Immature natural killer cell (primary cell): ENCODE data around the gene ANKRD33. TPM values are rescaled to one million over a fixed set of nuclear protein-coding genes. Genes with fewer than 3 reads are reported as not detected.
A peak's percentile ranks its signal among the peaks of the same experiment; 100 is the strongest.

Experiments
- DNase-seq, 3 donors: peaks; one replicate each; pipeline ENCODE4 v3.0.0; 2022; ENCODE audit warnings: mixed read lengths in 1 of 3
- H3K27ac Mint-ChIP-seq, 6 donors: one replicate each; pipeline ENCODE4 v1.8.0; 2020; ENCODE audit warnings: mixed read lengths in 6 of 6, mild to moderate bottlenecking in 5 of 6, inconsistent platforms in 4 of 6, moderate library complexity in 3 of 6
- H3K27me3 Mint-ChIP-seq, 3 donors: one replicate each; pipeline ENCODE4 v1.8.0; 2020 to 2021; ENCODE audit warnings: low read depth in 3 of 3, mild to moderate bottlenecking in 3 of 3, mixed read lengths in 3 of 3, moderate library complexity in 3 of 3, inconsistent platforms in 1 of 3
- H3K36me3 Mint-ChIP-seq, 3 donors: one replicate each; pipeline ENCODE4 v1.8.0; 2020; ENCODE audit warnings: mixed read lengths in 3 of 3, inconsistent platforms in 2 of 3, mild to moderate bottlenecking in 2 of 3
- H3K4me1 Mint-ChIP-seq, 2 donors: one replicate each; pipeline ENCODE4 v1.8.0; 2020; ENCODE audit warnings: inconsistent platforms in 2 of 2, mild to moderate bottlenecking in 2 of 2, mixed read lengths in 2 of 2, moderate library complexity in 1 of 2
- H3K4me3 Mint-ChIP-seq, 5 donors: one replicate each; pipeline ENCODE4 v1.8.0; 2020; ENCODE audit warnings: mild to moderate bottlenecking in 5 of 5, mixed read lengths in 5 of 5, inconsistent platforms in 3 of 5, moderate library complexity in 3 of 5
- H3K9me3 Mint-ChIP-seq, 6 donors: one replicate each; pipeline ENCODE4 v1.8.0; 2020; ENCODE audit warnings: mild to moderate bottlenecking in 6 of 6, mixed read lengths in 6 of 6, inconsistent platforms in 4 of 6, moderate library complexity in 3 of 6
- polyA plus RNA-seq, 3 donors: library from polyadenylated mRNA; unstranded; fragments of 300-500 nt; fragmentation: Illumina TruSeq; gene quantifications; one replicate each; pipeline ENCODE4 v1.2.3, GENCODE V29; 2021

The ANKRD33 gene
- polyA plus RNA-seq, 3 donors from 2014 or later = not detected

DNA sequence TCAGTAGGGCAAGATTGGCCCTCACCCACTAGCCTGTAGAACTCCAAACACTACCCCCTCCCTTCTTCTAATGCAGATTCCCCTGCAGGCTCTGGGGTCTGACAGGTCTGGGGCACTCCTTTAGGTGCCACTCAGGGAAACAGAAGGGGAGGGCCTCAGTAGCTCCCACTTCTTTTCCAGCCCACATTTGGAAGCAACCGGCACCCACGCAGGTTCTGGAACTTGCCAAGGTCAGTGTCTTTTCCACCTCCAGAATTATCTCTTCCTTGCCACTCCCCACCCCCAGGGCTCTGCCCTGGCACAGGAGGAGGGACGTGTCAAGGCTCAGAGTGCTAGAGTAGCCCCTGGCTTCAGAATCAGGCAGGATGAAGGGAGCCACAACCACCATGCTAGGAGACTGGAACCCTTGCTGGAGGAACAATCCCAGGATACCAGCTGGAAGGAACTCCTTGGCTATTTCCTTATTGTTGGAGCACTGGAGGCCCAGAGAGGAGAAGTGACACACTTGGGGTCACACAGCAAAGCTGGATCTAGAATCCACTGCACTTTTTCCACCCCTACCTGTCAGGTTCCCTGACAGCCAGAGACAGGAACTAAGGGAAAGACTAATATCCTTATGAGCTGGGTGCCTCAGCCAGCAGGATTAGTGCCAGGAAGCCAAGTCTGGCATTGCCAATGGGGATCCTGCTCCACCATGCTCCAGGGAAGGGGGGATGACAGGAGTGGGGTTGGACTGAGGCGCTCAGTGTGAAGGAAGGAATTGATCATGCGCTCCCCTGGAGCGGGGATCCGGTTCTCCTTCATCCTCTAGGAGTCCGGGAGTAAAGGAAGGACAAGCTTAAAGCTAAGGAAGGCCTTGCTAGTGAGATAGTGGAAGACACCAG, 37.6 kb upstream of the ANKRD33 start:
- H3K36me3 Mint-ChIP-seq = no peaks in the 10 kb centered on the region
- no peak overlapping the region for H3K27ac Mint-ChIP-seq
- peaks cover 7 to 21% (median 8%) of the 10 kb centered on the region in 3 donors for H3K27me3 Mint-ChIP-seq
- no peaks in the 10 kb centered on the region for H3K9me3 Mint-ChIP-seq
- H3K4me3 Mint-ChIP-seq = no peak overlapping the region
- peaks cover 8 to 12% of the 10 kb centered on the region in 2 donors for H3K4me1 Mint-ChIP-seq
- DNase-seq = no peak

DNA sequence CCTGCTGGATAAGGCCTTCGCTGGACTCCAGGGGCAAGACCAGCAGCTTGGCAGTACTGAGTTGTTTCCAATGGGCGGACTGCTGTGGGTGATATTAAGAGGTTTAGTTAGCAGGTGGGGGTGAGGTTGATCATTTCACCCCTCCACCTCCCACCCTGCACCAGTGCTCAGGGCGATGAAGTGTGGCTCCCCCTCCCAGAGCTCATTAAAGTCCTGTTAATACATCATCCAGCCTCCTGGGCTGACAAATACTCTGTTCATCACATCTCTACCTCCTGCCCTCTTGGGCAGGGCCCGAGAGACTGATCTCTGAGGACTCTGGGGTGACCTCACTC, 37.0 kb upstream of the ANKRD33 start:
- DNase-seq = no peak
- H3K4me3 Mint-ChIP-seq = no peak overlapping the region
- no peaks in the 10 kb centered on the region for H3K36me3 Mint-ChIP-seq
- H3K9me3 Mint-ChIP-seq = no peaks in the 10 kb centered on the region
- H3K27ac Mint-ChIP-seq = no peak overlapping the region
- H3K27me3 Mint-ChIP-seq = peaks cover 6 to 18% (median 8%) of the 10 kb centered on the region in 3 donors
- H3K4me1 Mint-ChIP-seq = peaks cover 7 to 11% of the 10 kb centered on the region in 2 donors

- H3K36me3 Mint-ChIP-seq = no peaks in the 10 kb centered on the region
- H3K4me3 Mint-ChIP-seq = no peak overlapping the region
- H3K9me3 Mint-ChIP-seq = peaks cover 0 to 1% (median 0%) of the 10 kb centered on the region in 6 donors
- H3K4me1 Mint-ChIP-seq = peaks cover 4% of the 10 kb centered on the region in 2 donors
- DNase-seq = no peak
- no peak overlapping the region for H3K27ac Mint-ChIP-seq
- H3K27me3 Mint-ChIP-seq = peaks cover 2 to 18% (median 5%) of the 10 kb centered on the region in 3 donors
Observed at GRCh38 chr12:51851413-51852124, 36.3 kb upstream of the ANKRD33 start.

DNA sequence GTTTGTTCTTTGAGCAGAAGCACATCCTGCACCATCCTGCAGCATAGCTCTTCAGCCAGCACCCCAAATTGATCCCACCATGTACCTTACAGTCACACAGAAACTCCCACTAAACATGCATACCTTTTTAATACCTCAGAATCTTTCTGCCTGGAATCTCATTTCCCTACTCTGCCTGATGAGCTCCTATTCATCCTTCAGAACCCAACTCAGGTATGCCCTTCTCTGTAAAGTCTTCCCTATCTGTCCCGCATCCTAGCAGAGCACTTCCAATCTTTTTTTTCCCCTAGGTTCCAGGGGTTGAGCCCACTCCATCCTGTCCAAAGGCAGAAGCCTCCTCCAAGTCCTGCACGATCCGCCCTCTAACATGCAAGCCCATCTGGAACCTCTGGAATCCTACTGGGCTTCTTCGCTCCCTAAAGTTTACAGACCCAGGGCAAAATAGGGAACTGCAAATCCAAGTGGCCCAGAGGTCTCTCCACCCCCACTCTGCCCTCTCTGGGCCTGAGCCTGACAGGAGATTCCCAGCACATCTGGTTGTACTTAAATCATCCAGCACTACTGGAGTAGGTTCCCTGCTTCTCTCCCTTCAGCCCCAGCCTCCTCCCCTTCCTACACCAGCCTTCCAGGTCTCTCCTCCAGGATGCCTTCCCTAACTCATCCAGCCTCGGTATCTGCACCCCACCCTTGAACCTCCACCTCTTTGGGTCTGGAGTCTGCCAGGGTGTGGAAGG, 35.3 kb upstream of the ANKRD33 start:
- H3K36me3 Mint-ChIP-seq = no peaks in the 10 kb centered on the region
- no peak overlapping the region for H3K27ac Mint-ChIP-seq
- no peak for DNase-seq
- peaks cover 0 to 15% (median 5%) of the 10 kb centered on the region in 3 donors for H3K27me3 Mint-ChIP-seq
- H3K4me3 Mint-ChIP-seq = no peak overlapping the region
- H3K4me1 Mint-ChIP-seq = peaks cover 0 to 2% of the 10 kb centered on the region in 2 donors
- peaks cover 0 to 1% (median 0%) of the 10 kb centered on the region in 6 donors for H3K9me3 Mint-ChIP-seq

DNA sequence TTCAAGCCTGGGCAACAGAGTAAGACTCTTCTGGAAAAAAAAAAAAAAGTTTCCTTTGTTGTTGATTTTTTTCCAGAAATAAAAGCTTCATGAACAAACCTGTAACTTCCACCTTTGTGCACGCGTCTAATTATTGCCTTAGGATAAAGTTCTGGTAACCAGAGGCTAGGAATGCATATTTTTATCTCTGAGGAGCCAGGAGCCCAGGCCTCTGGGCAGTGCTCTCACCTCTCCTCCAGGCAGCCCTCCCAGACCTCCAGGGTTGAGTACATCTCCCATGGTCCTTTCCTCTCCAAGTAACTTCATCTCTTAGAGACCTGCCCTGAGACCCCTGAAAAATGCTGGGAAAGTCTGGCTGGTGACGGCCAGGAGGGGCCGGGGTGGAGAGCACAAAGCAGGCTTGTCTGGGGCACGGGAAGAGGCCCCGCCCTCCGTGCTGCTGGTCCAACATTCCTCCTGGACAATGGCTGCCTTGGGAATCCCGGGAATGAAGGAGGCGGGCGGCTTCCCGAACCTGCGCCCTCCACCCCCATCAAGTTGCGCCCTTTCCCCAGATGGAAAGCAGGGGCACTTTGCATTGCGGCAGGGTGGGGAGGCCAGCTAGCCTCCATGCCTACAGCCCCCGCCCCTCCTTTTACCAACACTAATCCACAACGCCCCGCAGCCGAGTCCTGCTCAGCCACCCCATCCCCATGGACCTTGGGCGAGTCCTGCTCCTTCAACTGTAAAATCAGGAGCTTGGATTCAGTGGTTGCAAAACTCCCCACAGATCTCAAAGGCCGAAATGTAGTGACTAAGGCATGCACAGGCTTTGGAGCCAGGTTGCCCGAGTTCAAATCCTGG, 32.1 kb upstream of the ANKRD33 start:
- no peak overlapping the region for H3K27ac Mint-ChIP-seq
- no peak overlapping the region for H3K4me3 Mint-ChIP-seq
- peaks cover 4 to 17% (median 6%) of the 10 kb centered on the region in 3 donors for H3K27me3 Mint-ChIP-seq
- no peaks in the 10 kb centered on the region for H3K36me3 Mint-ChIP-seq
- no peaks in the 10 kb centered on the region for H3K4me1 Mint-ChIP-seq
- H3K9me3 Mint-ChIP-seq = peaks cover 0 to 1% (median 0%) of the 10 kb centered on the region in 6 donors
- no peak for DNase-seq

- no peak overlapping the region for H3K27ac Mint-ChIP-seq
- H3K9me3 Mint-ChIP-seq = peaks cover 0 to 4% (median 0%) of the 10 kb centered on the region in 6 donors
- H3K4me1 Mint-ChIP-seq = peaks cover 0 to 6% of the 10 kb centered on the region in 2 donors
- no peaks in the 10 kb centered on the region for H3K36me3 Mint-ChIP-seq
- DNase-seq = no peak
- H3K27me3 Mint-ChIP-seq = peaks cover 10 to 23% (median 18%) of the 10 kb centered on the region in 3 donors
- no peak overlapping the region for H3K4me3 Mint-ChIP-seq
Observed at GRCh38 chr12:51860986-51861385, 26.9 kb upstream of the ANKRD33 start.

- peak overlapping the region in 1 of 5 donors; percentile 42 for H3K4me3 Mint-ChIP-seq
- no peak overlapping the region for H3K27ac Mint-ChIP-seq
- peaks cover 0 to 6% of the 10 kb centered on the region in 2 donors for H3K4me1 Mint-ChIP-seq
- no peaks in the 10 kb centered on the region for H3K36me3 Mint-ChIP-seq
- peaks cover 10 to 23% (median 19%) of the 10 kb centered on the region in 3 donors for H3K27me3 Mint-ChIP-seq
- H3K9me3 Mint-ChIP-seq = peaks cover 0 to 3% (median 0%) of the 10 kb centered on the region in 6 donors
- no peak for DNase-seq
Observed at GRCh38 chr12:51862947-51863346, 25.0 kb upstream of the ANKRD33 start.

GRCh38 chr12:51863363-51863932, 24.5 kb upstream of the ANKRD33 start:
- Mint-ChIP-seq H3K9me3 (peaks cover 0 to 7% (median 0%) of the 10 kb centered on the region in 6 donors), H3K27ac (no peak overlapping the region), H3K27me3 (peaks cover 10 to 24% (median 23%) of the 10 kb centered on the region in 3 donors), H3K4me1 (peaks cover 0 to 9% of the 10 kb centered on the region in 2 donors), H3K36me3 (no peaks in the 10 kb centered on the region), H3K4me3 (peak overlapping the region in 1 of 5 donors; percentile 42)
- DNase-seq = no peak

GRCh38 chr12:51863933-51864832, 23.7 kb upstream of the ANKRD33 start:
- DNase-seq = no peak
- peak overlapping the region in 2 of 5 donors; percentile 17 to 49 for H3K4me3 Mint-ChIP-seq
- H3K9me3 Mint-ChIP-seq = peaks cover 0 to 7% (median 0%) of the 10 kb centered on the region in 6 donors
- H3K4me1 Mint-ChIP-seq = peaks cover 0 to 10% of the 10 kb centered on the region in 2 donors
- peaks cover 10 to 26% (median 26%) of the 10 kb centered on the region in 3 donors for H3K27me3 Mint-ChIP-seq
- no peak overlapping the region for H3K27ac Mint-ChIP-seq
- H3K36me3 Mint-ChIP-seq = no peaks in the 10 kb centered on the region

DNA sequence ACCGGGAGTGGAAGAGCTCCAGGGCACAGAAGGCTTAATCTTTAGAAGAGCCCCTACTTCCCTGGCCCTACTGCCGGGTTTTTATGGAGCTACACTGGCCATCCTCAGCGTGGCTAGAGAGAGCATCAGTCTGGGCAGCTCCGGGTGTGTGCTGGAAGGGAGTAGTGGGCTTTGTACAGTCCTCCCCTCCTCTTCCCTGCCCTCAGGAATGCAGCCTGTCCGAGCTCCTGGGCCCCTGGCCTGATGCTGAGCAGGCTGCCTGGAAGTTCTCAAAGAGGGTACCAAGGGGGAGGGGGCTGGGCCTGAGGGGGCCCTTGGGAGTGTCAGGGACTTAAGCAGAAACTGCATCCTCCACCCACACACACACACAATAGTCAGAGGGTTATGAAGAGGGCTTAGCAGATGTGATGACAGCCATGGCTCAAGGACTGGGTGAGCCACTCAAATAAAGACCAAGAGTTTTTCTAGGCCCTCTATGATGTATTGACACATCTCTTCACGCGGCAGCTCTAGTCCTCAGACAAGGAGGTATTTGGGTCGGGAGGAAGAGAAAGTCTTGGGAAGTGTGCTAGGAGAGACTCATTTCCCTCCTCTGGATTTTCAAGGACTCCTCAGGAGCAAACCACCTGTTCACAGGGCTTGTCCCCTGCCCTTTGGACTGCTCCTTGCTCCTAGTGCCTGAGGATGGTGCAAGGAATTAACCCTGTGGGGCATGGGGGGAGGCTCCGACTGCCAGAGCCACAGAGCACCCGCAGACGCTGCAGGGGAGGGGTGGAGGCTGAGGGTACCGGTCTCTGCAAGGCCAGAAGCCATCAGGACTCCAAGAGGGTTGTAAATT, 22.9 kb upstream of the ANKRD33 start:
- H3K27me3 Mint-ChIP-seq = peaks cover 13 to 28% (median 25%) of the 10 kb centered on the region in 3 donors
- peak overlapping the region in 1 of 5 donors; percentile 49 for H3K4me3 Mint-ChIP-seq
- peaks cover 0 to 7% (median 0%) of the 10 kb centered on the region in 6 donors for H3K9me3 Mint-ChIP-seq
- H3K36me3 Mint-ChIP-seq = no peaks in the 10 kb centered on the region
- peaks cover 0 to 10% of the 10 kb centered on the region in 2 donors for H3K4me1 Mint-ChIP-seq
- DNase-seq = no peak
- no peak overlapping the region for H3K27ac Mint-ChIP-seq

DNA sequence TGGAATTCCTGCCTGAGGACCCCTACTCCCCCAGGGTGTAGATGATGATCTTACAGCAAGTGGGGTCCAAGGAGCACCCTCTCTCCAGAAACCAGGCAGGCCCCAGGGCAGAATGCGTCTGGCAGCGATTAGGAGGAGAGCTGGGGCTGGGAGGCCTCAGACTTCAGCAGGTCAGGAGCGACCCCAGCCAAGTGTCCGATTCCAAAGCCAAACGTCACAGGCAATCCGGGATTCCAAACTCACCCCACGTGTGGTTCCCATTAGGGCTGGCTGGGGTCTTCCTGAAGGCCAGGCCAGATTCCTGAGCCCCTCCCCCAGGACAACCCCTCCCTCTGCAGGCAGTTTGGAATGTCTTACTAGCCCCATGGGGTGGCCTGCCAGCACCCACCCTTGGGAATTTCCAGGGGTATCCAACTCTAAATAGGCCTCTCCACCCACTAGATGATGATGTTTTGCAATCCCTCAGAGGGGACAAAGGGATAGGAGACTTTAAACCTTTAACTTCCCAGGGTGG, 22.1 kb upstream of the ANKRD33 start:
- Mint-ChIP-seq H3K9me3 (peaks cover 0 to 7% (median 0%) of the 10 kb centered on the region in 6 donors), H3K4me1 (peaks cover 0 to 12% of the 10 kb centered on the region in 2 donors), H3K4me3 (no peak overlapping the region), H3K27ac (no peak overlapping the region), H3K36me3 (no peaks in the 10 kb centered on the region), H3K27me3 (peaks cover 12 to 34% (median 25%) of the 10 kb centered on the region in 3 donors)
- no peak for DNase-seq
